C4-2B (cell line): ENCODE measurements around the gene TRIP6.

Experiments used
- H3K27ac ChIP-seq: fragments of 450-650 bp; 2 replicates; pipeline ENCODE4 v1.5.1; 2017
- ZFX ChIP-seq: fragments of 450-650 bp; IDR thresholded peaks from 2 replicates; pipeline ENCODE4 v1.6.1; 2017
- TF ChIP-seq, protein P1 (sequence below): fragments of 450-650 bp; conservative IDR thresholded peaks from 2 replicates; pipeline ENCODE4 v1.5.1; 2017; ENCODE audit warnings: mild to moderate bottlenecking

TRIP6 gene

DNA sequence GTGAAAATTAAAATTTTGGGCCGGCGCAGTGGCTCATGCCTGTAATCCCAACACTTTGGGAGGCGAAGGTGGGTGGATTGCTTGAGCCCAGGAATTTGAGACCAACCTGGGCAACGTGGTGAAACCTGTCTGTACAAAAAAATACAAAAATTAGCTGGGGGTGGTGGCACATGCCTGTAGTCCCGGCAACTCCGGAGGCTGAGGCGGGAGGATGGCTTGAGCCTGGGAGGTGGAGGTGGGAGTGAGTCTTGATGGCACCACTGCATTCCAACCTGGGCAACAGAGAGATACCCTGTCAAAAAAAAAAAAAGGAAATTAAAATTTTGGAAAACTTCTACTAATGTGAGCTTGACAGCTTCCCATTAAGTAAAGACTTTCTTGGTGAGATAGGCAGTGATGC, 10.8 kb downstream of the TRIP6 start:
- no peak overlapping the region for H3K27ac ChIP-seq

DNA sequence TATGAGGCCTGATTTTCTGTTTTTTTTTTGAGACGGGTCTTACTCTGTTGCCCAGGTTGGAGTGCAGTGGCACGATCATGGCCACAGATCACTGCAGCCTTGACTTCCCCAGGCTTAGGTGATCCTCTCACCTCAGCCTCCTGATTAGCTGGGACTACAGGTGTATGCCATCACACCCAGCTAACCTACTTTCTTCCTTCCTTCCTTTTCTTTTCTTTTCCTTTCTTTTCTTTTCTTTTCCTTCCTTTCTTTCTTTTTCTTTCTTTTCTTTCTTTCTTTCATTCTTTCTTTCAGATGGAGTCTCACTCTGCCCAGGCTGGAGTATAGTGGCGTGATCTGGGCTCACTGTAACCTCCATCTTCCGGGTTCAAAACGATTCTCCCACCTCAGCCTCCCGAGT, 11.5 kb downstream of the TRIP6 start:
- TF ChIP-seq ZFX, result no peak
- TF ChIP-seq, protein P1, sequence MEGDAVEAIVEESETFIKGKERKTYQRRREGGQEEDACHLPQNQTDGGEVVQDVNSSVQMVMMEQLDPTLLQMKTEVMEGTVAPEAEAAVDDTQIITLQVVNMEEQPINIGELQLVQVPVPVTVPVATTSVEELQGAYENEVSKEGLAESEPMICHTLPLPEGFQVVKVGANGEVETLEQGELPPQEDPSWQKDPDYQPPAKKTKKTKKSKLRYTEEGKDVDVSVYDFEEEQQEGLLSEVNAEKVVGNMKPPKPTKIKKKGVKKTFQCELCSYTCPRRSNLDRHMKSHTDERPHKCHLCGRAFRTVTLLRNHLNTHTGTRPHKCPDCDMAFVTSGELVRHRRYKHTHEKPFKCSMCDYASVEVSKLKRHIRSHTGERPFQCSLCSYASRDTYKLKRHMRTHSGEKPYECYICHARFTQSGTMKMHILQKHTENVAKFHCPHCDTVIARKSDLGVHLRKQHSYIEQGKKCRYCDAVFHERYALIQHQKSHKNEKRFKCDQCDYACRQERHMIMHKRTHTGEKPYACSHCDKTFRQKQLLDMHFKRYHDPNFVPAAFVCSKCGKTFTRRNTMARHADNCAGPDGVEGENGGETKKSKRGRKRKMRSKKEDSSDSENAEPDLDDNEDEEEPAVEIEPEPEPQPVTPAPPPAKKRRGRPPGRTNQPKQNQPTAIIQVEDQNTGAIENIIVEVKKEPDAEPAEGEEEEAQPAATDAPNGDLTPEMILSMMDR, result no peak
- no peak overlapping the region for H3K27ac ChIP-seq

More for the DNA sequence above, 10.8 kb downstream of the TRIP6 start:
- TF ChIP-seq, protein P1, result no peak
- no peak for TF ChIP-seq ZFX

DNA sequence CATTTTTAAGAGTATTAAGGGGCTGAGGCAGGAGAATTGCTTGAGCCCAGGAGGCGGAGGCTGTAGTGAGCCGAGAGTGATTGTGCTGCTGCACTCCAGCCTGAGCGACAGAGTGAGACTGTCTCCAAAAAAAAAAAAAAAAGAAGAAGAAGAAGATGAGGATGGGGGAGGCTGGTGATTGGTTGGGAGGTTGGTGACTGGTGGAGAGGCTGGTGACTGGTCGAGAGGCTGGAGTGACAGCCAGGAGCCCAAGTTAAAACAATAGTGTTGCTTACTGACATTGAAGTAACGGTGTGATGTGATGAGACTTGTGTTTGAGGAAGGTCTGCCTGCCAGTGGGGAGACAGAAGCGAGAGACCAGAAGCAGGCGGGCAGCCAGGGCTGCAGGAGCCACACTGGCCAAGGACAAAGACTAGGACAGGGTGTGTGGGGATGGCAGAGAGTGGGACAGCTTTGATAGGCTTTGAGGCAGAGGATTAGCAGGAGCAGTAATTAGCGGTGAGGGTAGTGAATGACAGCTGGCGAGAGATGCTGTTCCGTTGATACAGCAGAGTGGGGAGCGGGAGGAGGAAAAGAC, 12.6 kb downstream of the TRIP6 start:
- H3K27ac ChIP-seq, result no peak overlapping the region
- TF ChIP-seq, protein P1, result no peak
- no peak for TF ChIP-seq ZFX

DNA sequence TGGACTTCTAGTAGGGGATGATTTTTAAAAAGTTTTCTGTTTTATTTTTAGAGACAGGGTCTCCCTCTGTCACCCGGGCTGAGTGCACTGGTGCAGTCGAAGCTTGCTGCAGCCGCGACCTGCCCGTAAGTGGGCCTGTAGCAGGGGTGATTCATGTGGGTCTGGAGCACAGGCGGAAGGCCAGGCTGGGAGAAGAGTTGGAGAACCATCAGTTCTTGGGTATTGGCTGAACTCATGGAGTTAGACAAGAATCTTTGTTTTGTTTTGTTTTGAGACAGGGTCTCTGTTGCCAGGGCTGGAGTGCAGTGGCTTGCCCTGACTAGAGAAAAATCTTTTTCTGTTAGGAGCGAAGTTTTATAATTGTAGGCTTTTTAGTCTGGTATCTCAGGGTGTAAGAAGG, 13.5 kb downstream of the TRIP6 start:
- no peak overlapping the region for H3K27ac ChIP-seq
- TF ChIP-seq ZFX, result no peak
- TF ChIP-seq, protein P1, result no peak

DNA sequence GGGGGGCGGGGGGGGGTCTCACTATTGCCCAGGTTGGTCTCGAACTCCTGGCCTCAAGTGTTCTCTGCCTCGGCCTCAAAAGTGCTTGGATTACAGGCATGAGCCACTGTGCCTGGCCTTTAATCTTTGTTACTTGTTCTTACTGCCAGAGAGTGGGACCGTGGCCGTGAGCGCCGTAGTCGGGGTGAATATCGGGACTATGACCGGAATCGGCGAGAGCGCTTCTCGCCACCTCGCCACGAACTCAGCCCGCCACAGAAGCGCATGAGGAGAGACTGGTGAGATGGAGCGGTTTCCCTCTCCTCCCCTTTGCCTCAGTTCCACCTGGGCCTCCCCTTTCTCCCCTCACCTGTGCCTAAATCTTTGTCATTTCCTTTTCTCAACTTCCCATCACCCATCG, 13.9 kb downstream of the TRIP6 start:
- TF ChIP-seq ZFX, result no peak
- TF ChIP-seq, protein P1, result no peak
- no peak overlapping the region for H3K27ac ChIP-seq

DNA sequence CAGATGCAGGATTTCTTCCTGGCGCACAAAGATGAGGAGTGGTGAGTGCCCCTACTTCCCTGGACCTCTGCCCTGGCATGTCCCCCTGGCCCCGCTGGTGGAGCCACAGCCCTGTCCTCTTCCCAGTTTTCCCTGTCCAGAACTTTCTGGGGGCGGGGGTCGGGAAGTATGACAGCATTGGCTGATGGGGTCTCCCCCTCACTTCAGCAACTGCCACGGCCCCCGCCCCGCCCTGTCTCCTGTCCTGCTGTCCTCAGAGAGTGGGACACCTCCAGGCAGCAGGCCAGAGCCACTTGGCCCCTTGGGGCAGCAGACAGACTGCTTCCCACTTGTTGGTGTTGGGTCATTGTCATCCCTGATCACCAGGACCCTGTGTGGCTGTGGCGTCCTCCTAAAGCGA, 15.0 kb downstream of the TRIP6 start:
- TF ChIP-seq ZFX, result no peak
- H3K27ac ChIP-seq, result no peak overlapping the region

DNA sequence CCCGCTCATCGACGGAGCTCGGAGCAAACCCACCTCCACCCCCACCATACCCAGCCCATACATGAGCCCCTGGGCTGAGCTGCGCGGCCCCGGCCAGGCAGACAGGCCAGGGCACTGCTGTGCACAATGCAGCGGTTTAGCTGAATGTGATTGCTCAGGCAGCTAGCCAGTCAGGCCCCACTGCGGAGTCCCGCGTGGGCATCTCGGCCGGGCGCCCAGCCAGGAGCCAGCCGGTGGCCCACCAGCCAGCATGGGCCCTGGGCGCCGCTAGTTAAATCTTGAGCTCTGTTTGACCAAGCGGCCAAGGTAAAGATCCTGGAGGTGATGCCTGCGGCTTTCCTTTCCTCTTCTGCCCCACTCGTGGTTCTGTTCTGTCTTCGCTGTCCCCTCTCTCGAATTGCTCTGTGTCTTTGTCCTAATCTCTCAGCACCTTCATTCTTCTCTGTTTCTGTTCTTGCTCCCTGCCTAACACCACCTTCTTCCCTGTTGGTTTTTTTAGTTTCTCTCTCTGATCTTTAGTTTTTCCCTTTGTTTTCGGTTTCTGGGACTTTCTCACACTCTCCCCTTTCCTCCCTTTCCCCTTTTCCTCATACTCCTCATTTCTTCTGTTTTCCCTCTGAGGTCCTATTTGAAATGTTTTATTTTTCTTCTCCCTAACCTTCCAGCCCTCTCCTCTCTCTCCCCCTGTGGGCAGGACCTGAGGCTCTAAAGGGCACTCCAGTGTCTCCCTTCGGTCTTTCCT, 15.8 kb downstream of the TRIP6 start:
- TF ChIP-seq, protein P1, result no peak
- TF ChIP-seq ZFX, result no peak
- H3K27ac ChIP-seq, result no peak overlapping the region
